ENCODE results near the gene KIF7.

The KIF7 gene

GRCh38 chr15:89646416-89647141, 8.7 kb downstream of the KIF7 start:
- no peak overlapping the region for H3K4me3 ChIP-seq (ENCODE audit: low read depth, low read length)
- TF ChIP-seq CTCF (IDR thresholded peaks at IDR 0.05; ENCODE audit: low read depth, low read length, missing control alignments): no peak
- in situ Hi-C loops (cut with HindIII; ENCODE audit: low sequenced_read_pairs): no loop called here
- no peak for DNase-seq (ENCODE audit: low read depth)

- no peak for TF ChIP-seq CTCF (IDR thresholded peaks at IDR 0.05; ENCODE audit: low read depth, low read length, missing control alignments)
- H3K4me3 ChIP-seq (ENCODE audit: low read depth, low read length): no peak overlapping the region
- in situ Hi-C loops (cut with HindIII; ENCODE audit: low sequenced_read_pairs): no loop called here
- DNase-seq (ENCODE audit: low read depth): no peak
Observed at GRCh38 chr15:89645680-89646079, 9.6 kb downstream of the KIF7 start.

DNA sequence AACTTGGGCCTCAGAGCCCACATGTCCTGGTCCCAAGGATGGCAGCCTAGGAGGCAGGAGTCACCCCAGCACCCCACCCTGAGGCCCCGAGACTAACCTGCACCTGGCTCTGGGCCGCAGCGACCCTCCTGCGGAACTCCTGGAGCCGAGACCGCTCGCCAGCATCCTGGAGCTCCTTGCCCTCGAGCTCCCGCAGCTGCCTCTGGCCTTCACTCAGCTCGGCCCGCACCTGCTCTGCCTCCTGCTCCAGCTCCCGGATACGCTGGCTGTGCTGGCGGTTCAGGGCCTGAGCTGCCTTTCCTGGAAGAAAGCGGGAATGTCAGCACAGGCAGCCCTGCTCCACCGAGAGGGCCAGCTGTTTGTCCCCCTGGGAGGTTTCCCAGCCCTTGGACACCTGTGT, 13.2 kb downstream of the KIF7 start:
- no peak for DNase-seq (ENCODE audit: low read depth)
- in situ Hi-C loops (cut with HindIII; ENCODE audit: low sequenced_read_pairs): no loop called here
- no peak overlapping the region for H3K4me3 ChIP-seq (ENCODE audit: low read depth, low read length)
- TF ChIP-seq CTCF (IDR thresholded peaks at IDR 0.05; ENCODE audit: low read depth, low read length, missing control alignments): no peak

GRCh38 chr15:89641053-89641452, 14.2 kb downstream of the KIF7 start:
- in situ Hi-C loops (cut with HindIII; ENCODE audit: low sequenced_read_pairs): no loop called here
- TF ChIP-seq CTCF (IDR thresholded peaks at IDR 0.05; ENCODE audit: low read depth, low read length, missing control alignments): no peak
- DNase-seq (ENCODE audit: low read depth): no peak
- no peak overlapping the region for H3K4me3 ChIP-seq (ENCODE audit: low read depth, low read length)

GRCh38 chr15:89640245-89640644, 15.0 kb downstream of the KIF7 start:
- H3K4me3 ChIP-seq (ENCODE audit: low read depth, low read length): no peak overlapping the region
- no peak for TF ChIP-seq CTCF (IDR thresholded peaks at IDR 0.05; ENCODE audit: low read depth, low read length, missing control alignments)
- in situ Hi-C loops (cut with HindIII; ENCODE audit: low sequenced_read_pairs): no loop called here
- no peak for DNase-seq (ENCODE audit: low read depth)

- no peak overlapping the region for H3K4me3 ChIP-seq (ENCODE audit: low read depth, low read length)
- no peak for TF ChIP-seq CTCF (IDR thresholded peaks at IDR 0.05; ENCODE audit: low read depth, low read length, missing control alignments)
- in situ Hi-C loops (cut with HindIII; ENCODE audit: low sequenced_read_pairs): no loop called here
- DNase-seq (ENCODE audit: low read depth): no peak
Observed at GRCh38 chr15:89633585-89633984, 21.7 kb downstream of the KIF7 start.

All from astrocyte of the cerebellum (primary cell).